Placental epithelial cell (primary cell): Measurements from ENCODE around the gene SPDYE9. TPM values are rescaled to one million over a fixed set of nuclear protein-coding genes. Genes with fewer than 3 reads are reported as not detected.

ENCODE experiments used
- small RNA-seq: library from RNA; depleted of rRNA; stranded (forward); fragments of <200 nt; gene quantifications from one replicate; pipeline ENCODE3, GENCODE V24; 2012
- total RNA-seq: library from RNA; depleted of rRNA; stranded (reverse); fragments of >200 nt; gene quantifications from 2 replicates; pipeline ENCODE4 v1.2.3, GENCODE V29; 2012

SPDYE9 gene, protein sequence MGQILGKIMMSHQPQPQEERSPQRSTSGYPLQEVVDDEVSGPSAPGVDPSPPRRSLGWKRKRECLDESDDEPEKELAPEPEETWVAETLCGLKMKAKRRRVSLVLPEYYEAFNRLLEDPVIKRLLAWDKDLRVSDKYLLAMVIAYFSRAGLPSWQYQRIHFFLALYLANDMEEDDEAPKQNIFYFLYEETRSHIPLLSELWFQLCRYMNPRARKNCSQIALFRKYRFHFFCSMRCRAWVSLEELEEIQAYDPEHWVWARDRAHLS
- total RNA-seq = not detected in 2 replicates

DNA sequence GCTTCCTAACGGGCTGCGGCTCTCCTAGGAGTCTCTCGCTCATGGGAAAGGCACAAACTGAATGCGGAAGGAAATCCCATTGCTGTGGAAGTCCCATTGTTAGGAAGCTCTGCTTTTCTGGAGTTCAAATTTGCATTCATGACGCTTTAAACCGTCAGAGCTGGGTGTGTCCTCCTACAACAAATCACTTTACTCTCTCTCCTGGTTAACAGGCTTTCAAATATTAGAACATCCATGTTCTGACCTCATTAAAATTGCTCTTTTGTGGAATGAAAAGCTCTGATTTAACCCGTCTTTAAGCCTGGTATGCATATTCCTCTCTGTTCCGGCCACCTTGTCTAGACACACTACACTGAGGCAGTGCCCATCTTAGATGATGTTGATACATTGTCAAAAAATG is at the start of gene SPDYE9:
TSS of gene SPDYE9 (minus strand) at position 101 of the 400 bp plus-strand sequence. CDS start 1,800 bp downstream, outside the sequence.

GRCh38 chr7:73057811-73058210 is 28.0 kb downstream of the SPDYE9 start, which contains the start of gene SPDYE11:
Gene SPDYE11 (minus strand): TSS chr7:73057911. CDS start chr7:73056111, 1,800 bp downstream.

GRCh38 chr7:73029666-73030065 is 56.2 kb downstream of the SPDYE9 start, which contains the start of gene SPDYE8:
Gene SPDYE8 (minus strand): TSS chr7:73029766. CDS start chr7:73027966, 1,800 bp downstream.

Small RNAs within 50 kb of the gene (small RNA-seq; reads per million reads assigned to genes)
- gene RF00019 = not detected

Other genes with a start within 250 kb of the SPDYE9 start
- 6.7 and 7.8 TPM in 2 replicates for gene POM121, start 160.9 kb downstream of the SPDYE9 start, total RNA-seq
- gene TRIM74, start 116.6 kb downstream of the SPDYE9 start, total RNA-seq = not detected in 2 replicates
- gene SPDYE8, start 56.3 kb downstream of the SPDYE9 start, total RNA-seq = 0.43 TPM in 1 of 2 replicates, not detected in the other
- gene SPDYE11, start 28.1 kb downstream of the SPDYE9 start, total RNA-seq = not detected in 2 replicates
- gene NSUN5, start 222.8 kb upstream of the SPDYE9 start, total RNA-seq = 18.1 and 35.5 TPM in 2 replicates
- not detected in 2 replicates for gene TRIM50, start 242.0 kb upstream of the SPDYE9 start, total RNA-seq
- gene FKBP6, start 242.1 kb upstream of the SPDYE9 start, total RNA-seq = not detected in 2 replicates